ENCODE data around the gene CLIP2. TPM values are rescaled to one million over a fixed set of nuclear protein-coding genes. Genes with fewer than 3 reads are reported as not detected.
A peak's percentile ranks its signal among the peaks of the same experiment; 100 is the strongest.
"Not testable (repeated sequence)": the region's sequence is repeated elsewhere in the genome, so short reads cannot be mapped to it uniquely, and the experiment has no call there.

CLIP2 gene
- total RNA-seq, 1 donor from 2014 or later: 21.9 TPM

GRCh38 chr7:74418538-74418937 is 129.3 kb downstream of the CLIP2 start:
- Histone ChIP-seq H3K9ac (ENCODE audit: low read depth in 1 of 3, low read length in 3 of 3) (no peak overlapping the region), H3K4me3 (ENCODE audit: low read length in 3 of 3) (no peak overlapping the region), H3K27ac (ENCODE audit: low read depth, low read length) (no peak overlapping the region), H3K9me3 (ENCODE audit: control insufficient read depth in 3 of 3, low read length in 3 of 3) (no peaks in the 10 kb centered on the region), H3K27me3 (ENCODE audit: control insufficient read depth in 3 of 3, insufficient read depth in 3 of 3, low read length in 3 of 3) (no peaks in the 10 kb centered on the region), H3K4me1 (ENCODE audit: control insufficient read depth in 3 of 3, insufficient read depth in 3 of 3, low read length in 3 of 3) (peaks cover 4 to 8% (median 4%) of the 10 kb centered on the region in 3 donors), H3K36me3 (ENCODE audit: control insufficient read depth in 3 of 3, insufficient read depth in 3 of 3, low read length in 3 of 3) (no peaks in the 10 kb centered on the region)

GRCh38 chr7:74419232-74419631 is 130.0 kb downstream of the CLIP2 start:
- H3K27ac ChIP-seq (ENCODE audit: low read depth, low read length); H3K9ac ChIP-seq (ENCODE audit: low read depth in 1 of 3, low read length in 3 of 3); H3K36me3 ChIP-seq (ENCODE audit: control insufficient read depth in 3 of 3, insufficient read depth in 3 of 3, low read length in 3 of 3); H3K4me3 ChIP-seq (ENCODE audit: low read length in 3 of 3); H3K27me3 ChIP-seq (ENCODE audit: control insufficient read depth in 3 of 3, insufficient read depth in 3 of 3, low read length in 3 of 3); H3K9me3 ChIP-seq (ENCODE audit: control insufficient read depth in 3 of 3, low read length in 3 of 3); H3K4me1 ChIP-seq (ENCODE audit: control insufficient read depth in 3 of 3, insufficient read depth in 3 of 3, low read length in 3 of 3): not testable (repeated sequence)

GRCh38 chr7:74420006-74420405 is 130.8 kb downstream of the CLIP2 start:
- no peak overlapping the region for H3K9ac ChIP-seq (ENCODE audit: low read depth in 1 of 3, low read length in 3 of 3)
- H3K36me3 ChIP-seq (ENCODE audit: control insufficient read depth in 3 of 3, insufficient read depth in 3 of 3, low read length in 3 of 3): no peaks in the 10 kb centered on the region
- H3K27ac ChIP-seq (ENCODE audit: low read depth, low read length): no peak overlapping the region
- peaks cover 4 to 8% (median 4%) of the 10 kb centered on the region in 3 donors for H3K4me1 ChIP-seq (ENCODE audit: control insufficient read depth in 3 of 3, insufficient read depth in 3 of 3, low read length in 3 of 3)
- H3K27me3 ChIP-seq (ENCODE audit: control insufficient read depth in 3 of 3, insufficient read depth in 3 of 3, low read length in 3 of 3): no peaks in the 10 kb centered on the region
- H3K4me3 ChIP-seq (ENCODE audit: low read length in 3 of 3): no peak overlapping the region
- no peaks in the 10 kb centered on the region for H3K9me3 ChIP-seq (ENCODE audit: control insufficient read depth in 3 of 3, low read length in 3 of 3)

GRCh38 chr7:74424291-74424880 is 135.2 kb downstream of the CLIP2 start:
- H3K27me3 ChIP-seq (ENCODE audit: control insufficient read depth in 3 of 3, insufficient read depth in 3 of 3, low read length in 3 of 3): no peaks in the 10 kb centered on the region
- no peak overlapping the region for H3K27ac ChIP-seq (ENCODE audit: low read depth, low read length)
- no peak overlapping the region for H3K9ac ChIP-seq (ENCODE audit: low read depth in 1 of 3, low read length in 3 of 3)
- H3K4me3 ChIP-seq (ENCODE audit: low read length in 3 of 3): no peak overlapping the region
- no peaks in the 10 kb centered on the region for H3K9me3 ChIP-seq (ENCODE audit: control insufficient read depth in 3 of 3, low read length in 3 of 3)
- H3K36me3 ChIP-seq (ENCODE audit: control insufficient read depth in 3 of 3, insufficient read depth in 3 of 3, low read length in 3 of 3): no peaks in the 10 kb centered on the region
- peaks cover 0 to 7% (median 6%) of the 10 kb centered on the region in 3 donors for H3K4me1 ChIP-seq (ENCODE audit: control insufficient read depth in 3 of 3, insufficient read depth in 3 of 3, low read length in 3 of 3)

- no peak overlapping the region for H3K27ac ChIP-seq (ENCODE audit: low read depth, low read length)
- no peak overlapping the region for H3K9ac ChIP-seq (ENCODE audit: low read depth in 1 of 3, low read length in 3 of 3)
- H3K27me3 ChIP-seq (ENCODE audit: control insufficient read depth in 3 of 3, insufficient read depth in 3 of 3, low read length in 3 of 3): no peaks in the 10 kb centered on the region
- no peaks in the 10 kb centered on the region for H3K36me3 ChIP-seq (ENCODE audit: control insufficient read depth in 3 of 3, insufficient read depth in 3 of 3, low read length in 3 of 3)
- peaks cover 0 to 29% (median 16%) of the 10 kb centered on the region in 3 donors for H3K4me1 ChIP-seq (ENCODE audit: control insufficient read depth in 3 of 3, insufficient read depth in 3 of 3, low read length in 3 of 3)
- H3K9me3 ChIP-seq (ENCODE audit: control insufficient read depth in 3 of 3, low read length in 3 of 3): no peaks in the 10 kb centered on the region
- H3K4me3 ChIP-seq (ENCODE audit: low read length in 3 of 3): no peak overlapping the region
These were observed 138.8 kb downstream of the CLIP2 start for GRCh38 chr7:74428023-74428422.

GRCh38 chr7:74429153-74429747 is 140.0 kb downstream of the CLIP2 start:
- H3K9ac ChIP-seq (ENCODE audit: low read depth in 1 of 3, low read length in 3 of 3): peak overlapping the region in 1 of 3 donors; percentile 16
- H3K4me3 ChIP-seq (ENCODE audit: low read length in 3 of 3): peak overlapping the region in 1 of 3 donors; percentile 2
- no peaks in the 10 kb centered on the region for H3K9me3 ChIP-seq (ENCODE audit: control insufficient read depth in 3 of 3, low read length in 3 of 3)
- H3K4me1 ChIP-seq (ENCODE audit: control insufficient read depth in 3 of 3, insufficient read depth in 3 of 3, low read length in 3 of 3): peaks cover 0 to 29% (median 16%) of the 10 kb centered on the region in 3 donors
- H3K27me3 ChIP-seq (ENCODE audit: control insufficient read depth in 3 of 3, insufficient read depth in 3 of 3, low read length in 3 of 3): no peaks in the 10 kb centered on the region
- no peaks in the 10 kb centered on the region for H3K36me3 ChIP-seq (ENCODE audit: control insufficient read depth in 3 of 3, insufficient read depth in 3 of 3, low read length in 3 of 3)
- no peak overlapping the region for H3K27ac ChIP-seq (ENCODE audit: low read depth, low read length)

- H3K4me3 ChIP-seq (ENCODE audit: low read length in 3 of 3); H3K27me3 ChIP-seq (ENCODE audit: control insufficient read depth in 3 of 3, insufficient read depth in 3 of 3, low read length in 3 of 3); H3K36me3 ChIP-seq (ENCODE audit: control insufficient read depth in 3 of 3, insufficient read depth in 3 of 3, low read length in 3 of 3); H3K9me3 ChIP-seq (ENCODE audit: control insufficient read depth in 3 of 3, low read length in 3 of 3): not testable (repeated sequence)
- Histone ChIP-seq H3K27ac (ENCODE audit: low read depth, low read length) (peak overlapping the region; percentile 92), H3K9ac (ENCODE audit: low read depth in 1 of 3, low read length in 3 of 3) (peak overlapping the region in 1 of 3 donors; percentile 50), H3K4me1 (ENCODE audit: control insufficient read depth in 3 of 3, insufficient read depth in 3 of 3, low read length in 3 of 3) (peaks cover 0 to 29% (median 16%) of the 10 kb centered on the region in 3 donors)
These were observed 141.2 kb downstream of the CLIP2 start for GRCh38 chr7:74430409-74430808.

- H3K27me3 ChIP-seq (ENCODE audit: control insufficient read depth in 3 of 3, insufficient read depth in 3 of 3, low read length in 3 of 3): no peaks in the 10 kb centered on the region
- H3K27ac ChIP-seq (ENCODE audit: low read depth, low read length): peak overlapping the region; percentile 92
These were observed 141.8 kb downstream of the CLIP2 start for GRCh38 chr7:74430961-74431466.

GRCh38 chr7:74437291-74437571 is 148.0 kb downstream of the CLIP2 start:
- not testable (repeated sequence) for H3K4me3 ChIP-seq (ENCODE audit: low read length in 3 of 3); H3K9me3 ChIP-seq (ENCODE audit: control insufficient read depth in 3 of 3, low read length in 3 of 3); H3K36me3 ChIP-seq (ENCODE audit: control insufficient read depth in 3 of 3, insufficient read depth in 3 of 3, low read length in 3 of 3); H3K4me1 ChIP-seq (ENCODE audit: control insufficient read depth in 3 of 3, insufficient read depth in 3 of 3, low read length in 3 of 3); H3K27me3 ChIP-seq (ENCODE audit: control insufficient read depth in 3 of 3, insufficient read depth in 3 of 3, low read length in 3 of 3); H3K27ac ChIP-seq (ENCODE audit: low read depth, low read length); H3K9ac ChIP-seq (ENCODE audit: low read depth in 1 of 3, low read length in 3 of 3)

More at GRCh38 chr7:74430961-74431466, 141.8 kb downstream of the CLIP2 start:
- Histone ChIP-seq H3K4me3 (ENCODE audit: low read length in 3 of 3) (peak overlapping the region in 2 of 3 donors; percentile 2 to 13), H3K9ac (ENCODE audit: low read depth in 1 of 3, low read length in 3 of 3) (peak overlapping the region; percentile 69 to 81 (median 79)), H3K9me3 (ENCODE audit: control insufficient read depth in 3 of 3, low read length in 3 of 3) (no peaks in the 10 kb centered on the region), H3K4me1 (ENCODE audit: control insufficient read depth in 3 of 3, insufficient read depth in 3 of 3, low read length in 3 of 3) (peaks cover 0 to 29% (median 16%) of the 10 kb centered on the region in 3 donors), H3K36me3 (ENCODE audit: control insufficient read depth in 3 of 3, insufficient read depth in 3 of 3, low read length in 3 of 3) (no peaks in the 10 kb centered on the region)

GRCh38 chr7:74438327-74438726 is 149.1 kb downstream of the CLIP2 start:
- H3K4me3 ChIP-seq (ENCODE audit: low read length in 3 of 3): no peak overlapping the region
- H3K36me3 ChIP-seq (ENCODE audit: control insufficient read depth in 3 of 3, insufficient read depth in 3 of 3, low read length in 3 of 3): no peaks in the 10 kb centered on the region
- no peaks in the 10 kb centered on the region for H3K4me1 ChIP-seq (ENCODE audit: control insufficient read depth in 3 of 3, insufficient read depth in 3 of 3, low read length in 3 of 3)
- no peaks in the 10 kb centered on the region for H3K9me3 ChIP-seq (ENCODE audit: control insufficient read depth in 3 of 3, low read length in 3 of 3)
- no peak overlapping the region for H3K9ac ChIP-seq (ENCODE audit: low read depth in 1 of 3, low read length in 3 of 3)
- no peak overlapping the region for H3K27ac ChIP-seq (ENCODE audit: low read depth, low read length)
- H3K27me3 ChIP-seq (ENCODE audit: control insufficient read depth in 3 of 3, insufficient read depth in 3 of 3, low read length in 3 of 3): no peaks in the 10 kb centered on the region

All from skeletal muscle tissue (tissue), 4 donors.